SKM-1 (cell line): Measurements from ENCODE around the gene SCAF8.

Source experiments
- DNase-seq: peaks from one replicate; lab custom pipeline; 2025; ENCODE audit not compliant: unreplicated experiment; lab: John Stamatoyannopoulos, UW

SCAF8 gene

GRCh38 chr6:154882107-154882506, 148.9 kb downstream of the SCAF8 start:
- DNase-seq: no peak
